ENCODE measurements around the gene CYLD. TPM values are rescaled to one million over a fixed set of nuclear protein-coding genes. Genes with fewer than 3 reads are reported as not detected.

CYLD gene
- total and polyA plus RNA-seq, 4 experiments from 2014 or later = 206 to 299 (median 274) TPM

Small RNA genes lying within 50 kb of the gene (microRNA-seq; reads per million reads assigned to microRNA genes)
- 0.96 reads per million for gene MIR3181 (ENCODE audit: borderline microRNAs expressed, borderline number of aligned reads, borderline replicate concordance)

Other genes with a start within 250 kb of the CYLD start
- 1 to 10 TPM; 3.8 to 4.6 TPM for gene NKD1, start 193.7 kb upstream of the CYLD start, total RNA-seq
- gene NKD1, start 193.7 kb upstream of the CYLD start, polyA plus RNA-seq = under 1 TPM in 1 of 2 donors, not detected in 1; 0.48 TPM
- 10 to 100 TPM; 88.9 to 90.1 TPM for gene SNX20, start 60.8 kb upstream of the CYLD start, total RNA-seq
- gene SNX20, start 60.8 kb upstream of the CYLD start, polyA plus RNA-seq = 100 to 1,000 TPM in 1 of 2 donors, 10 to 100 TPM in 1; 62.5 to 106 TPM
- gene NOD2, start 48.5 kb upstream of the CYLD start, total RNA-seq = 10 to 100 TPM in 1 of 2 experiments, 1 to 10 TPM in 1; 9.8 to 10.9 TPM
- 1 to 10 TPM; 2.2 to 3.7 TPM for gene NOD2, start 48.5 kb upstream of the CYLD start, polyA plus RNA-seq